Measurements from ENCODE around the gene USP17L12.
"Not testable (repeated sequence)": the region's sequence is repeated elsewhere in the genome, so short reads cannot be mapped to it uniquely, and the experiment has no call there.

DNA sequence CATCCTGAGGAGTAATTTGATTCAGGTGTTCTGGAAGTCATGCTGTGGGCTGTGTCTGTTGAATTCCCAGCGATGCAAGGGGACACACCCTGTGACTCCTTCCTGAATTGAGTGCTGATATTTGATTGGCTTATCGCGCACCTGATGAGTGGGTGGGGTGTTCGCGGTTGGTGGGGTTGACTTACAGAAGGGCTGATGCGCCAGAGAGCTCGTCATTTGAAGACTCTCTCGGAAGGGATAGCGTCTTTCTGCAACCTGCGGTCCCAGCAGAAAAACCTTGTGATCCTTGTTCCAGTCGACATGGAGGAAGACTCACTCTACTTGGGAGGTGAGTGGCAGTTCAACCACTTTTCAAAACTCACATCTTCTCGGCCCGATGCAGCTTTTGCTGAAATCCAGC is 33.1 kb downstream of the USP17L12 start, which contains the start of gene USP17L19:
- TF ChIP-seq, protein P1, sequence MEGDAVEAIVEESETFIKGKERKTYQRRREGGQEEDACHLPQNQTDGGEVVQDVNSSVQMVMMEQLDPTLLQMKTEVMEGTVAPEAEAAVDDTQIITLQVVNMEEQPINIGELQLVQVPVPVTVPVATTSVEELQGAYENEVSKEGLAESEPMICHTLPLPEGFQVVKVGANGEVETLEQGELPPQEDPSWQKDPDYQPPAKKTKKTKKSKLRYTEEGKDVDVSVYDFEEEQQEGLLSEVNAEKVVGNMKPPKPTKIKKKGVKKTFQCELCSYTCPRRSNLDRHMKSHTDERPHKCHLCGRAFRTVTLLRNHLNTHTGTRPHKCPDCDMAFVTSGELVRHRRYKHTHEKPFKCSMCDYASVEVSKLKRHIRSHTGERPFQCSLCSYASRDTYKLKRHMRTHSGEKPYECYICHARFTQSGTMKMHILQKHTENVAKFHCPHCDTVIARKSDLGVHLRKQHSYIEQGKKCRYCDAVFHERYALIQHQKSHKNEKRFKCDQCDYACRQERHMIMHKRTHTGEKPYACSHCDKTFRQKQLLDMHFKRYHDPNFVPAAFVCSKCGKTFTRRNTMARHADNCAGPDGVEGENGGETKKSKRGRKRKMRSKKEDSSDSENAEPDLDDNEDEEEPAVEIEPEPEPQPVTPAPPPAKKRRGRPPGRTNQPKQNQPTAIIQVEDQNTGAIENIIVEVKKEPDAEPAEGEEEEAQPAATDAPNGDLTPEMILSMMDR (IDR thresholded peaks at IDR 0.05): not testable (repeated sequence)
- not testable (repeated sequence) for TF ChIP-seq POLR2A (IDR thresholded peaks at IDR 0.05)

Data from uterus (tissue), 2 donors.